ENCODE measurements around the gene NAALADL2.

DNA sequence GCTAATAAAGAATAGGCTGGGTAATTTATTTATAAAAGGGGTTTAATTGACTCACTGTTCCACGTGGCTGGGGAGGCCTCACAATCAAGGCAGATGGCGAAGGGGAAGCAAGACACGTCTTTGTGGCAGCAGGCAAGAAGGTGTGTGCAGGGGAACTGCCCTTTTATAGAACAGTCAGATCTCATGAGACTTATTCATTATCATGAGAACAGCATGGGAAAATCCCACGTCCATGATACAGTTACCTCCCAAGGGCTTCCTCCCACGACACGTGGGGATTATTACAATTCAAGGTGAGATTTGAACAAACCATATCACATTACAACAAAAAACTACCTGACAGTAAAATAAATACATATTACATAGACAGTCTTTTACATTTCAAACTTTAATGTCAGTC, 414.9 kb downstream of the NAALADL2 start:
- no peak for TF ChIP-seq POLR2A (IDR thresholded peaks at IDR 0.05)
- no peak for TF ChIP-seq CTCF (IDR thresholded peaks at IDR 0.05)

All from uterus (tissue), 2 donors.